ENCODE measurements around the gene PLA2G15.

Gene PLA2G15

DNA sequence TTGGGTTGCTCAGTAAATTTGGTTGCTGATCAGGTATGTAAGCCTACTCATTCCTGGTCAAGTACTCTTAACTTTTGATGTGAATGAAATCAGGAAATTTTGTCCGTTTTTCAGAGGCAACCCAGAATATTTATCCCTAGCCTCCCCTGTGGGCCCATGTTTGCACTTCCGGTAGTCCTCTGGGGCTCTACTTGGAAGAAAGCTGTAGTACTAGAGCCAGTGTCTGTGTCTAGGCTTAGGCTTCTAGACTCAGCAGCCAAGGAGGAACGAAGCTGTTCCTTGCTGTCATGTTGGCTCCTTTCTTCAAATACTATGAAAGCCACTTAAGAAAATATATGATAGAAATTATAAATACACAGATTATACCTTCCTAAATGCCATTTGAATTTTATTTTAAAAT is 30.4 kb upstream of the PLA2G15 start:
- Histone ChIP-seq H3K4me3 (ENCODE audit: low read depth, low read length) (no peak overlapping the region), H3K27ac (ENCODE audit: extremely low read depth, low read depth, low read length) (no peak overlapping the region), H3K9me3 (ENCODE audit: control insufficient read depth, insufficient read depth, low read depth, low read length) (no peaks in the 10 kb centered on the region), H3K4me1 (ENCODE audit: control insufficient read depth, insufficient read depth, low read length) (no peaks in the 10 kb centered on the region), H3K36me3 (ENCODE audit: control insufficient read depth in 2 of 2, insufficient read depth in 1 of 2, low read length in 2 of 2) (peaks cover 0 to 3% of the 10 kb centered on the region in 2 experiments; a peak in 2 of 3 replicates)
- CTCF ChIA-PET: no interaction called here
- POLR2A ChIA-PET: no interaction called here
- TF ChIP-seq ZNF433 (tag by site-specific recombination; IDR thresholded peaks at IDR 0.05; ENCODE audit: low read depth): no peak
- no peak for TF ChIP-seq ZNF335 (tag by site-specific recombination; conservative IDR thresholded peaks at IDR 0.05)
- TF ChIP-seq ZNF843 (tag by site-specific recombination; IDR thresholded peaks at IDR 0.05): no peak
- TF ChIP-seq ZNF776 (tag by site-specific recombination; IDR thresholded peaks at IDR 0.05; ENCODE audit: borderline replicate concordance): no peak
- no peak for TF ChIP-seq ZNF202 (tag by site-specific recombination; IDR thresholded peaks at IDR 0.05; ENCODE audit: borderline replicate concordance)
- no peak for TF ChIP-seq GFI1B (tag by site-specific recombination; IDR thresholded peaks at IDR 0.05)
- TF ChIP-seq ZFP3 (tag by site-specific recombination; IDR thresholded peaks at IDR 0.05; ENCODE audit: low read depth): no peak
- TF ChIP-seq ZNF391 (tag by site-specific recombination; IDR thresholded peaks at IDR 0.05; ENCODE audit: borderline replicate concordance, low read depth): no peak
- TF ChIP-seq ZFP41 (tag by site-specific recombination; IDR thresholded peaks at IDR 0.05; ENCODE audit: borderline replicate concordance): no peak
- no peak for TF ChIP-seq ZSCAN16 (tag by site-specific recombination; IDR thresholded peaks at IDR 0.05)
- TF ChIP-seq, protein P1, sequence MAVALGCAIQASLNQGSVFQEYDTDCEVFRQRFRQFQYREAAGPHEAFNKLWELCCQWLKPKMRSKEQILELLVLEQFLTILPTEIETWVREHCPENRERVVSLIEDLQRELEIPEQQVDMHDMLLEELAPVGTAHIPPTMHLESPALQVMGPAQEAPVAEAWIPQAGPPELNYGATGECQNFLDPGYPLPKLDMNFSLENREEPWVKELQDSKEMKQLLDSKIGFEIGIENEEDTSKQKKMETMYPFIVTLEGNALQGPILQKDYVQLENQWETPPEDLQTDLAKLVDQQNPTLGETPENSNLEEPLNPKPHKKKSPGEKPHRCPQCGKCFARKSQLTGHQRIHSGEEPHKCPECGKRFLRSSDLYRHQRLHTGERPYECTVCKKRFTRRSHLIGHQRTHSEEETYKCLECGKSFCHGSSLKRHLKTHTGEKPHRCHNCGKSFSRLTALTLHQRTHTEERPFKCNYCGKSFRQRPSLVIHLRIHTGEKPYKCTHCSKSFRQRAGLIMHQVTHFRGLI (tag by site-specific recombination; IDR thresholded peaks at IDR 0.05): no peak
- no peak for TF ChIP-seq HOXC10 (CRISPR knock-in tag; IDR thresholded peaks at IDR 0.05)
- no peak for TF ChIP-seq ZNF560 (tag by site-specific recombination; IDR thresholded peaks at IDR 0.05; ENCODE audit: borderline replicate concordance)
- no peak for TF ChIP-seq ZNF354C (tag by site-specific recombination; IDR thresholded peaks at IDR 0.05; ENCODE audit: borderline replicate concordance, low read depth)
- TF ChIP-seq MZF1 (tag by site-specific recombination; IDR thresholded peaks at IDR 0.05; ENCODE audit: borderline replicate concordance): no peak
- no peak for TF ChIP-seq MYNN (tag by site-specific recombination; IDR thresholded peaks at IDR 0.05; ENCODE audit: borderline replicate concordance)
- TF ChIP-seq ZNF366 (tag by site-specific recombination; conservative IDR thresholded peaks at IDR 0.05): no peak
- TF ChIP-seq SALL2 (tag by site-specific recombination; IDR thresholded peaks at IDR 0.05; ENCODE audit: borderline replicate concordance): no peak

DNA sequence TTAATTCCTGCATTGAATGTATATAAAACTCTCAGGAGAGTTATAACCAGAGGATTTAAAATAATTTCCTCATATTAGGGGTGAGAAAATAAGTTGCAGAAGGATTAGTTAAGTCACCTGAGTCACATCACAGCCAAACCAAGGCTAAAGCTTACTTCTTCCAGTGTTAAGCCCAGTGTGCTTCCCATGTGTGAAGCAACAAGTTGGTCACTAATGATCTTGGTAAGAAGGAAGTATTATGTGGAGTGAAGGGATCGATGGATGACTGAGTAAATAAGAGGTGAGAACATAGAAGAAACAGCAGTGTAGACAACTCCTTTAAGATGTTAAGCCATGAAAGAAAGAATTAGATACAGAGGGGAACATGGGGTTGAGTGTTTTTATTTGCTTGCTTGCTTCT is 29.9 kb upstream of the PLA2G15 start:
- Histone ChIP-seq H3K9me3 (ENCODE audit: control insufficient read depth, insufficient read depth, low read depth, low read length) (no peaks in the 10 kb centered on the region), H3K4me1 (ENCODE audit: control insufficient read depth, insufficient read depth, low read length) (no peaks in the 10 kb centered on the region), H3K4me3 (ENCODE audit: low read depth, low read length) (no peak overlapping the region), H3K27ac (ENCODE audit: extremely low read depth, low read depth, low read length) (no peak overlapping the region), H3K36me3 (ENCODE audit: control insufficient read depth in 2 of 2, insufficient read depth in 1 of 2, low read length in 2 of 2) (peaks cover 0 to 3% of the 10 kb centered on the region in 2 experiments; a peak in 2 of 3 replicates)
- TF ChIP-seq MEIS1 (CRISPR knock-in tag; IDR thresholded peaks at IDR 0.05; ENCODE audit: borderline replicate concordance) (no peak), SCRT2 (tag by site-specific recombination; IDR thresholded peaks at IDR 0.05) (peak; percentile 93), GLI2 (tag by site-specific recombination; IDR thresholded peaks at IDR 0.05; ENCODE audit: borderline replicate concordance, low read depth) (no peak), SCRT1 (tag by site-specific recombination; IDR thresholded peaks at IDR 0.05; ENCODE audit: borderline replicate concordance) (peak; percentile 77; the same call in 1 of the 2 replicates)
- TF ChIP-seq, protein P2, sequence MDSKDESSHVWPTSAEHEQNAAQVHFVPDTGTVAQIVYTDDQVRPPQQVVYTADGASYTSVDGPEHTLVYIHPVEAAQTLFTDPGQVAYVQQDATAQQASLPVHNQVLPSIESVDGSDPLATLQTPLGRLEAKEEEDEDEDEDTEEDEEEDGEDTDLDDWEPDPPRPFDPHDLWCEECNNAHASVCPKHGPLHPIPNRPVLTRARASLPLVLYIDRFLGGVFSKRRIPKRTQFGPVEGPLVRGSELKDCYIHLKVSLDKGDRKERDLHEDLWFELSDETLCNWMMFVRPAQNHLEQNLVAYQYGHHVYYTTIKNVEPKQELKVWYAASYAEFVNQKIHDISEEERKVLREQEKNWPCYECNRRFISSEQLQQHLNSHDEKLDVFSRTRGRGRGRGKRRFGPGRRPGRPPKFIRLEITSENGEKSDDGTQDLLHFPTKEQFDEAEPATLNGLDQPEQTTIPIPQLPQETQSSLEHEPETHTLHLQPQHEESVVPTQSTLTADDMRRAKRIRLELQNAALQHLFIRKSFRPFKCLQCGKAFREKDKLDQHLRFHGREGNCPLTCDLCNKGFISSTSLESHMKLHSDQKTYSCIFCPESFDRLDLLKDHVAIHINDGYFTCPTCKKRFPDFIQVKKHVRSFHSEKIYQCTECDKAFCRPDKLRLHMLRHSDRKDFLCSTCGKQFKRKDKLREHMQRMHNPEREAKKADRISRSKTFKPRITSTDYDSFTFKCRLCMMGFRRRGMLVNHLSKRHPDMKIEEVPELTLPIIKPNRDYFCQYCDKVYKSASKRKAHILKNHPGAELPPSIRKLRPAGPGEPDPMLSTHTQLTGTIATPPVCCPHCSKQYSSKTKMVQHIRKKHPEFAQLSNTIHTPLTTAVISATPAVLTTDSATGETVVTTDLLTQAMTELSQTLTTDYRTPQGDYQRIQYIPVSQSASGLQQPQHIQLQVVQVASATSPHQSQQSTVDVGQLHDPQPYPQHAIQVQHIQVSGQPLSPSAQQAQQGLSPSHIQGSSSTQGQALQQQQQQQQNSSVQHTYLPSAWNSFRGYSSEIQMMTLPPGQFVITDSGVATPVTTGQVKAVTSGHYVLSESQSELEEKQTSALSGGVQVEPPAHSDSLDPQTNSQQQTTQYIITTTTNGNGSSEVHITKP (tag by site-specific recombination; IDR thresholded peaks at IDR 0.05): peak; percentile 41; the same call in 1 of the 2 replicates
- ChIA-PET POLR2A (no interaction called here), CTCF (no interaction called here)

All from HEK293 (cell line).